PFSK-1 (cell line): ENCODE data around the gene ANOS1.

Experiments
- FOXP2 ChIP-seq: optimal IDR thresholded peaks from 2 replicates; pipeline ENCODE3; 2011; ENCODE audit warnings: borderline replicate concordance, control low read depth, inconsistent platforms; ENCODE audit not compliant: insufficient read depth; ENCODE audit errors: extremely low read length, extremely low read depth
- POLR2AphosphoS5 ChIP-seq: IDR thresholded peaks from 2 replicates; pipeline ENCODE4 v1.6.1; 2012; ENCODE audit warnings: low read depth, mild to moderate bottlenecking, control low read depth, low read length, moderate library complexity
- REST ChIP-seq, 2 experiments: IDR thresholded peaks; 2 replicates each; pipeline versions ENCODE4 v1.6.1 to v1.8.0; 2011 to 2012; ENCODE audit warnings: low read depth in 2 of 2, low read length in 2 of 2, control low read depth in 1 of 2, inconsistent platforms in 1 of 2, mild to moderate bottlenecking in 1 of 2, moderate library complexity in 1 of 2; ENCODE audit not compliant: insufficient read depth in 1 of 2
- TAF1 ChIP-seq: IDR thresholded peaks from 2 replicates; pipeline ENCODE4 v1.6.1; 2012; ENCODE audit warnings: low read length, control low read depth, borderline replicate concordance; ENCODE audit not compliant: insufficient read depth

- no peak for TF ChIP-seq REST (IDR thresholded peaks at IDR 0.05; ENCODE audit: insufficient read depth in 1 of 2, low read depth in 2 of 2, low read length in 2 of 2)
- no peak for TF ChIP-seq POLR2AphosphoS5
- TF ChIP-seq FOXP2: no peak
- no peak for TF ChIP-seq TAF1
These were observed 145.0 kb downstream of the ANOS1 start for GRCh38 chrX:8586953-8587352.
